Loucy (cell line): ENCODE results near the gene SNTB2.

Experiments used
- H2AFZ ChIP-seq: fragments of 200-600 bp; sonication (generic); 2 replicates; pipeline ENCODE4 v1.6.0; 2016; ENCODE audit warnings: antibody characterized with exemption, mild to moderate bottlenecking, low read length, moderate library complexity
- H3F3A ChIP-seq: fragments of 200-600 bp; 2 replicates; pipeline ENCODE4 v1.6.0; 2016; ENCODE audit warnings: antibody characterized with exemption, low read depth, mild to moderate bottlenecking
- H3K27me3 ChIP-seq: fragments of 200-600 bp; sonication (generic); 2 replicates; pipeline ENCODE4 v1.6.1; 2014; ENCODE audit warnings: low read length, mild to moderate bottlenecking; ENCODE audit not compliant: insufficient read depth, poor library complexity, severe bottlenecking
- H3K36me3 ChIP-seq: fragments of 200-600 bp; sonication (generic); 2 replicates; pipeline ENCODE4 v1.6.1; 2016; ENCODE audit warnings: low read length; ENCODE audit not compliant: insufficient read depth
- H3K4me1 ChIP-seq: fragments of 200-600 bp; sonication (generic); 2 replicates; pipeline ENCODE4 v1.5.1; 2014; ENCODE audit warnings: low read length, mild to moderate bottlenecking; ENCODE audit not compliant: insufficient read depth, poor library complexity, severe bottlenecking
- H3K4me2 ChIP-seq: fragments of 200-600 bp; sonication (generic); 2 replicates; pipeline ENCODE4 v1.6.0; 2014; ENCODE audit warnings: antibody characterized with exemption, low read length, low read depth, mild to moderate bottlenecking; ENCODE audit not compliant: poor library complexity, severe bottlenecking
- H3K4me3 ChIP-seq: fragments of 200-600 bp; sonication (generic); 2 replicates; pipeline ENCODE4 v1.5.1; 2014; ENCODE audit warnings: low read length, mild to moderate bottlenecking, mixed read lengths; ENCODE audit not compliant: poor library complexity, severe bottlenecking
- H3K79me2 ChIP-seq: fragments of 200-600 bp; sonication (generic); 2 replicates; pipeline ENCODE4 v1.6.1; 2014; ENCODE audit warnings: low read length; ENCODE audit not compliant: insufficient read depth
- H3K9ac ChIP-seq: fragments of 200-600 bp; sonication (generic); 2 replicates; pipeline ENCODE4 v1.6.0; 2014; ENCODE audit warnings: mild to moderate bottlenecking, low read depth, low read length, moderate library complexity; ENCODE audit not compliant: poor library complexity, severe bottlenecking
- H3K9me2 ChIP-seq: fragments of 200-600 bp; sonication (generic); replicated peaks from 2 replicates; pipeline ENCODE4 v1.6.1; 2016; ENCODE audit warnings: low read depth, low read length, mixed read lengths
- H3K9me3 ChIP-seq: fragments of 200-600 bp; sonication (generic); 2 replicates; pipeline ENCODE4 v1.6.1; 2014; ENCODE audit warnings: mild to moderate bottlenecking, antibody characterized with exemption, low read length, low read depth; ENCODE audit not compliant: insufficient read depth
- H4K20me1 ChIP-seq: fragments of 200-600 bp; sonication (generic); 2 replicates; pipeline ENCODE4 v1.6.0; 2014; ENCODE audit warnings: antibody characterized with exemption, low read length, mild to moderate bottlenecking; ENCODE audit not compliant: insufficient read depth, poor library complexity, severe bottlenecking
- EZH2phosphoT487 ChIP-seq: fragments of 200-600 bp; IDR thresholded peaks from 2 replicates; pipeline ENCODE4 v1.6.1; 2018; ENCODE audit warnings: antibody characterized with exemption, mild to moderate bottlenecking, moderate library complexity, borderline replicate concordance
- TF ChIP-seq, protein P1 (sequence below): fragments of 200-600 bp; sonication (generic); conservative IDR thresholded peaks from 2 replicates; pipeline ENCODE4 v1.5.1; 2014; ENCODE audit warnings: mild to moderate bottlenecking, antibody characterized with exemption, low read length

The SNTB2 gene

DNA sequence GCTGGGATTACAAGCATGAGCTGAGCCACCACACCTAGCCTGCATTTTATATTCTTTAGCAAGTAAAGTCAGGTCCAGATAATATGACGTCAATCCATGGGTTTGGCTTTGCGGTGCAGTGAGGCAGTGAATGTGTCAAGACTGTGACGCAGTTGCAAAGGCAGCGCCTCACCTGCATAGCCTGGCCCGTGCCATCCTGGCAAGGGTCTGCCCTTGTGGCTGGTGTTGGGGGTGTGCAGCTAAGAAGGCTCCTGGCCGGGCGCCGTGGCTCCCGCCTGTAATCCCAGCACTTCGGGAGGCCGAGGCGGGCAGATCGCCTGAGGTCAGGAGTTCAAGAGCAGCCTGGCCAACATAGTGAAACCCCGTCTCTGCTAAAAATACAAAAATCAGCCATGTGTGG lies 136.5 kb downstream of the SNTB2 start:
- Histone ChIP-seq H4K20me1 (peaks cover 36% of the 10 kb centered on the region), H3K9me2 (no peaks in the 10 kb centered on the region), H3K4me1 (peaks cover 26% of the 10 kb centered on the region), H3K9ac (no peak overlapping the region), H3K4me2 (no peak overlapping the region), H2AFZ (no peak overlapping the region), H3K79me2 (peaks cover 71% of the 10 kb centered on the region), H3K4me3 (no peak overlapping the region), H3F3A (peaks cover 7% of the 10 kb centered on the region; the same call in 1 of the 2 replicates), H3K27me3 (no peaks in the 10 kb centered on the region), H3K36me3 (peaks cover 71% of the 10 kb centered on the region; the same call in 1 of the 2 replicates), H3K9me3 (no peaks in the 10 kb centered on the region)
- TF ChIP-seq, protein P1, sequence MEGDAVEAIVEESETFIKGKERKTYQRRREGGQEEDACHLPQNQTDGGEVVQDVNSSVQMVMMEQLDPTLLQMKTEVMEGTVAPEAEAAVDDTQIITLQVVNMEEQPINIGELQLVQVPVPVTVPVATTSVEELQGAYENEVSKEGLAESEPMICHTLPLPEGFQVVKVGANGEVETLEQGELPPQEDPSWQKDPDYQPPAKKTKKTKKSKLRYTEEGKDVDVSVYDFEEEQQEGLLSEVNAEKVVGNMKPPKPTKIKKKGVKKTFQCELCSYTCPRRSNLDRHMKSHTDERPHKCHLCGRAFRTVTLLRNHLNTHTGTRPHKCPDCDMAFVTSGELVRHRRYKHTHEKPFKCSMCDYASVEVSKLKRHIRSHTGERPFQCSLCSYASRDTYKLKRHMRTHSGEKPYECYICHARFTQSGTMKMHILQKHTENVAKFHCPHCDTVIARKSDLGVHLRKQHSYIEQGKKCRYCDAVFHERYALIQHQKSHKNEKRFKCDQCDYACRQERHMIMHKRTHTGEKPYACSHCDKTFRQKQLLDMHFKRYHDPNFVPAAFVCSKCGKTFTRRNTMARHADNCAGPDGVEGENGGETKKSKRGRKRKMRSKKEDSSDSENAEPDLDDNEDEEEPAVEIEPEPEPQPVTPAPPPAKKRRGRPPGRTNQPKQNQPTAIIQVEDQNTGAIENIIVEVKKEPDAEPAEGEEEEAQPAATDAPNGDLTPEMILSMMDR: no peak
- TF ChIP-seq EZH2phosphoT487: no peak

DNA sequence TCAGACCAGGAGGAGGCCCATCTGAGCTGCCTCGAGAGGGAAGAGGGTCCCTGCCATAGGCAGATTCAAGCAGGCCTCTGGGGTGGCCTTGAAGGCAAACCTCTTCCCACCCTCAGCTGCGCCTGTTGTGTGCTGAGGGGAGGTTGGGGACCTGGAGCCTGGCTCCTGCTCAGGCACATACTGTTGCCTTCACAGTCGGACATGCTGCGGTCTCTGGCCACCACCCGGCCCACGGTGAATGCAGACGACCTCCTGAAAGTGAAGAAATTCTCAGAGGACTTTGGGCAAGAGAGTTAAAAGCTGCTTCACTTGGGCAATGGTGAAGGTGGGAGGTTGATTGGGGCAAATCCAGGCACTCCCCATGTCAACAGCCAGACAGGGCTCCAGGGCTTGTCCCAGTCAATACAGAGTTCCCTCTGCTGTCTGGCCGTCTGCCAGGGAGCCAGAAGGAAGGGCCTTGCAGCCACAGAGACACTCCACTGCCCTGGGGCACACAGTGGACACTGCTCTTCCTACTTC lies 137.1 kb downstream of the SNTB2 start:
- Histone ChIP-seq H3K9me2 (no peaks in the 10 kb centered on the region), H3K36me3 (peaks cover 67% of the 10 kb centered on the region; the same call in 1 of the 2 replicates), H3K9me3 (no peaks in the 10 kb centered on the region), H3K27me3 (no peaks in the 10 kb centered on the region), H4K20me1 (peaks cover 41% of the 10 kb centered on the region), H3K4me3 (no peak overlapping the region), H3K4me1 (peaks cover 32% of the 10 kb centered on the region), H3F3A (peaks cover 7% of the 10 kb centered on the region; the same call in 1 of the 2 replicates), H3K9ac (no peak overlapping the region), H3K79me2 (peaks cover 76% of the 10 kb centered on the region), H2AFZ (no peak overlapping the region), H3K4me2 (peak overlapping the region; percentile 99)
- TF ChIP-seq, protein P1: no peak
- no peak for TF ChIP-seq EZH2phosphoT487

DNA sequence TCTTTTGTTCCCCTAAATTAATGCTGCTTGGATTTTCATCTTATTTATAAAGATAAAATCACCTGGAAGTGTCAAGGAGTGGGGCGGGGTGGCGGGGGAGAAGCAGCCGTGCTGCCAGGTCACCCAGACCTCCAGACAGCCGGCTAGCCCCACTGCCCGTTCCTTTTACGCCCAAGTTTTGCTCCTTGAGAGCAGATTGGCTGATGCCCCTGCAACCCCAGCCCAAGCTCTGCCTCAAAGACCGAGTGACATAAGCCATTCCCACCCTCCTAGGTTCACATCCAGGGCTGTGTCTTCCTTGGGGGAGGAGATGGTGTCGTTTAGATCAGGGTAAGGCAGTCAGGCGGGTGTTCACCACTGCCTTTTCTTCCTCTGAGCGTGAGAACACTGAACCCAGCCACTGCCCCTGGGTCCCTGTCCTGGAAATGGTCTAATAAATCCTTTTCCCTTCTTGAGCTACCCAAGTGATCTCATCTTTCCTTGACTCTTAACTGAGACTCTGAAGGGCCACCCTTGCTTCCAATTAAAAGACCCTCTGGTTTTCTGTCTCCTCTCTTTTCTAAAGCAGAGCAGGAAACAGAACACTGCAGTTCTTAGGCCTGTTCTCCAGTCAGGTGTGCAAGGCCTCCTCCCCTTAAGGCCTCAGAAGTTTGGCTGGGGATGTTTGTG lies 137.8 kb downstream of the SNTB2 start:
- H3F3A ChIP-seq: peaks cover 7% of the 10 kb centered on the region; the same call in 1 of the 2 replicates
- no peaks in the 10 kb centered on the region for H3K27me3 ChIP-seq
- peaks cover 83% of the 10 kb centered on the region for H3K79me2 ChIP-seq
- peaks cover 61% of the 10 kb centered on the region; the same call in 1 of the 2 replicates for H3K36me3 ChIP-seq
- no peak overlapping the region for H3K4me3 ChIP-seq
- H3K9ac ChIP-seq: no peak overlapping the region
- H3K4me1 ChIP-seq: peaks cover 39% of the 10 kb centered on the region
- peak overlapping the region; percentile 99 for H3K4me2 ChIP-seq
- H2AFZ ChIP-seq: no peak overlapping the region
- no peak for TF ChIP-seq EZH2phosphoT487
- TF ChIP-seq, protein P1: no peak
- H3K9me3 ChIP-seq: no peaks in the 10 kb centered on the region
- H4K20me1 ChIP-seq: peaks cover 47% of the 10 kb centered on the region
- no peaks in the 10 kb centered on the region for H3K9me2 ChIP-seq
